ENCODE measurements around the gene NOP16.
A peak's percentile ranks its signal among the peaks of the same experiment; 100 is the strongest.

Gene NOP16

GRCh38 chr5:176388444-176389134 lies at the start of gene NOP16, which contains the start of gene HIGD2A:
Gene NOP16, minus strand, starts transcription at chr5:176388598. Its CDS starts 59 bp downstream, at chr5:176388539.
Gene HIGD2A, plus strand, starts transcription at chr5:176388751. Its CDS starts 69 bp downstream, at chr5:176388820.
- DNase-seq = peak; percentile 99

GRCh38 chr5:176436656-176437055 lies 48.3 kb upstream of the NOP16 start:
- DNase-seq = peak; percentile 14

- DNase-seq = no peak
These were observed 44.3 kb upstream of the NOP16 start for GRCh38 chr5:176432707-176433106.

- DNase-seq = no peak
These were observed 41.6 kb upstream of the NOP16 start for GRCh38 chr5:176429972-176430371.

GRCh38 chr5:176427971-176428370 lies 39.6 kb upstream of the NOP16 start:
- DNase-seq = no peak

GRCh38 chr5:176426876-176427275 lies 38.5 kb upstream of the NOP16 start:
- DNase-seq = no peak

GRCh38 chr5:176425791-176426190 lies 37.4 kb upstream of the NOP16 start:
- no peak for DNase-seq

GRCh38 chr5:176425138-176425537 lies 36.7 kb upstream of the NOP16 start:
- DNase-seq = no peak

- no peak for DNase-seq
These were observed 35.8 kb upstream of the NOP16 start for GRCh38 chr5:176424181-176424580.

GRCh38 chr5:176420972-176421544 lies 32.7 kb upstream of the NOP16 start:
- DNase-seq = no peak

- DNase-seq = no peak
These were observed 31.7 kb upstream of the NOP16 start for GRCh38 chr5:176420086-176420485.

- no peak for DNase-seq
These were observed 29.9 kb upstream of the NOP16 start for GRCh38 chr5:176418251-176418650.

- DNase-seq = no peak
These were observed 28.6 kb upstream of the NOP16 start for GRCh38 chr5:176416965-176417364.

- peak; percentile 92 for DNase-seq
These were observed 27.8 kb upstream of the NOP16 start, which contains the start of gene CLTB for GRCh38 chr5:176415952-176416924. Gene CLTB, minus strand, starts transcription at chr5:176416539. Its CDS starts 176 bp downstream, at chr5:176416363.

- no peak for DNase-seq
These were observed 27.0 kb upstream of the NOP16 start for GRCh38 chr5:176415240-176415951.

- no peak for DNase-seq
These were observed 26.3 kb upstream of the NOP16 start for GRCh38 chr5:176414704-176415103.

GRCh38 chr5:176413709-176414191 lies 25.4 kb upstream of the NOP16 start:
- no peak for DNase-seq

- DNase-seq = no peak
These were observed 24.8 kb upstream of the NOP16 start for GRCh38 chr5:176413255-176413565.

- DNase-seq = no peak
These were observed 24.3 kb upstream of the NOP16 start for GRCh38 chr5:176412517-176413254.

- no peak for DNase-seq
These were observed 22.2 kb upstream of the NOP16 start for GRCh38 chr5:176410486-176411180.

GRCh38 chr5:176409765-176410164 lies 21.4 kb upstream of the NOP16 start:
- no peak for DNase-seq
